HG03097 (cell line): ENCODE measurements around the gene TOX2.
"Not testable (repeated sequence)": the region's sequence is repeated elsewhere in the genome, so short reads cannot be mapped to it uniquely, and the experiment has no call there.

Experiments used
- ATAC-seq: cut with Tn5 transposase; IDR thresholded peaks from one replicate; pipeline ENCODE4 v1.9.1; 2021; ENCODE audit not compliant: unreplicated experiment, low FRiP score

TOX2 gene

DNA sequence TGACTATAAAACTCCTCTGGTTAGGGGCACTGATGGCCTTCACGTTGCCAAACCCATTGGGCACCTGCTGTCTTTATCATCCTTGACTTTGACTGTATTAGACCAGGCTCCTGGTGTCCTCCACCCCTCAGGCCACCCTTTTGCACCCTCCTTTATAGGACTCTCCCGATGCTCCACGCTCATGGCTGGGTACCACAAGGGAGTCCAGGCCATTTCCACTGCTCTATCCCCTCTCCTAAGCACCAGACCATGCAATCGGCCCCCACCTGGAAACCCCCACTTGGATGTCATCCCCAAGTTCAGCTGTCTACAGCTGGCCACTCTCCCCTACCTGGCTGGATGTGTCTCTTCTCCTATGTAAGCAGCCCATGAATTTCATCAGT lies 115.2 kb downstream of the TOX2 start:
- ATAC-seq: no peak

DNA sequence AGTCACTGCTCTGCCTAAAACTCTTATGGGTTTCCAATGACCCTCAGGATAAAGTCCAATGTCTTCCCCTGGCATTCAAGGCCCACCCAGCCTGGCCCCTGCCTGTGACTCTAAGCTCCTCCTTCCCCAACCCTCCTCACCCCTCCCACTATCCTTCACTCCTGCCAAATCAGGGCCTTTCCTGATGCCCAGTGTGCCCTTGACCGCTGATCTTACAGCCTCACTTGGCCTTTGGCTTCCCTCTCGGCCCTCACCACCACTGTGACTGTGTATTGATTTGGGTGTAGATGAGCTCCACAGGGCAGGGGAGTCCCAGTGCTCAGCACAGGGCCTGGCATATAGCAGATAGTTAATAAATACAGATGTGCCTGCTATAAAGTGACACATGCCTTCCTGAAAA lies 115.7 kb downstream of the TOX2 start:
- no peak for ATAC-seq

DNA sequence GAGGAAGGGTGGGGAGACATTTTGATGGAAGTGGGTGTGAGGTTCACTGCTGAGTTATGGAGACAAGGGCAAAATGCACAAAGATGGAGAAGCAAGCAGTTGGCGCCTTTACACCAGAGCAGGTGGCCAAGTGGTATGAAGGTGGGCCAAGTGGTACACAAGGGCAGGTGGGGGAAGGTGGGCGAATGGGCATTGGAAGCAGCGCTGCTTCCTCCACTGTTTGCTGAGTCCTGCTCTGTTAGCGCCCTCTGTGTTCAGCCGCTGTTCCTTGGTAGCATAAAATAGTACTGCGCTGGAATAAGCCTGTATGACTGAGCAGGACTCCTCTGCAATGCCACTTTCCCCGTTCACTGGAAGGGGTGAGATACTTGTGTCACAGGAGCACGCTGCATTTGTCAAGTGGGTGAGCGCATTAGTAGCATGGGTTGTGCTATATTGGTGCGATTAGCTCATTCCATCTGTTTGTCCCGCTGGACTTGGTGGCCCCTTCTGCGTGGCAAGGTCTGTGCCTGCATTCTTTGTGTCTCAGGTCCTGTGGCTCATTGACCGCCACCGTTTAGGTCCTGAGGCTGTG lies 116.4 kb downstream of the TOX2 start:
- no peak for ATAC-seq

DNA sequence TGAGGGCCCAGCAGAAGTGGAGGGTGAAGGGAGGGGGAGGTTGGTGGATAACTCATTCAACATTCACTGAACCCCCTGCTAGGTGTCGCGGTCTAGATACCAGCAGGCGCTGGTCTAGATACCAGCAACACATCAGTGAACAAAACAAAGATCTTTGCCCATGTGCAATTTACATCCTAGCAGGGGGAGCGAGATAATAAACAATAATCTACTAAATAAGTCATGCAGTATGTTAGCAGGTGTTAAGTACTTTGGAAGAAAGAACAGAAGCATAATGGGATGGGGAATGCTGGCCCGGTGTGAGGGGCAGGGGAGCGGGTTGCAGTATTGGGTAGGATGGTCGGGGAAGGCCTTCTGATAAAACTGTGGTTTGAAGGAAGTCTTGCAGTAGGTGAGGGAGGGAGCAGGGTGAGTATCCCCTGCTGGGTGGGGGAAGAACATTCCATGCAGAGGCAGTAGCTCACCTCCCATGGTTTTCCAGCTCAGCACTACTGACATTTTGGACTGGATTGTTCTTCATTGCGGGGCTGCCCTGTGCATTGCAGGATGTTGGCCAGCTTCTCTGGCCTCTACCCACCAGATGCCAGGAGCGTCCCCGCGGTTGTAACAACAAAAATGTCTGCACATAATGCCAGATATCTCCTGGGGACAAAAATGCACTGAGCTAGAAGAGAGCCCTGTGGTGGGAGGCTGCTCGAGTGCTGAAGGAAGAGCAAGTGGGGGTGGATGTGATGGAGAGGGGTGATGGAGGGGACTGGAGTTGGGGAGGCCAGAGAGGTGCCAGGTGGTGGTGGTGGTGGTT lies 117.3 kb downstream of the TOX2 start:
- ATAC-seq: no peak

DNA sequence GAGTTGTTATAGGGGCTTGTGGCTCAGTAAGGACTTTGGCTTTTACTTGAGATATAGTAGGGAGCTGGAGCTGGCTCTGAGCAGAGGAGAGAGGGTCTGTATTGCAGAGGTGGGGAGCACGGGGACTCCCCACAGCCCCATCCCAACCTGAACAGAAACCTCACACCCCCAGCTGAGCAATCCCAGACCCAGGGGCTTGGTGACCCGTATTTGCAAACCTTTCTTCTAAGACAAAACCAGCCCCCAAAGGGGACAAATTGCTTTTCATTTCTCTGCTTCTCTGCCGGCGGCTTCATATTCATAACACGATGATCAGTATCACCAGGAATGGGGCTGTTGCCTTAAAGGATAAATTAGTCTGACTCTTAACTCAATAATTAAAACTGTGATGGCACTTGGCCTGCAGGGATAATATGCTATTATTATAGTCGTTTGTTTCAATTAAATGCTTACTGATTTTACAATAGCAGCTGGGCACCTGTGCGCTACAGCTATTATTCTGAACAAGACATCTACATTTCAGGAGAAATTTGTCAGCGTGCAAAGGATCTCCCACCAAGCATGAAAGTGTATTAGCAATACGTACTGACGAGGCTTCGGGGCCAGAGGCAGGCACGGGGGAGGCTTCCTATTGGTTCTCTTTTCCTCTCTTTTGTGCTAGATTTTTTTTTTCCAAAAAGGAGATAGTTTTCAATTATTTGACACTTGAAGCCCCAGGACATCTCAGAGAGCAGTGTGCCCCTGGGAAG lies 118.1 kb downstream of the TOX2 start:
- no peak for ATAC-seq

DNA sequence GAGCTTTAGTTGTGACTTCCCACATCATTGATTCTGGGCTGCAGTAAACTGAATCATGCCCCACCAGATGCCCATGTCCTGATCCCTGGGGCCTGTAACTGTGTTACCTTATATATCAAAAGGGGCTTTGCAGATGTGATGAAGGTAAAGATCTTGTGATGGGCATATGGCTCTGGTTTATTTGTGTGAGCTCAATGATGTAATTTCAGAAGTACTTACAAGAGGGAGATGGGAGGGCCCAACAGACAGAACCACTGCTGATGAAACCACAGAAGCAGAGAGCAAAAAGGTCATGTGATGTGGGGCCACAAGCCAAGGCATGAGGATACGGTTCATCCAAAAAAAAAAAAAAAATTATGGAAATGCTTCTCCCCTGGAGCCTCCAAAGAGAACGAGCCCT lies 118.7 kb downstream of the TOX2 start:
- ATAC-seq: no peak

DNA sequence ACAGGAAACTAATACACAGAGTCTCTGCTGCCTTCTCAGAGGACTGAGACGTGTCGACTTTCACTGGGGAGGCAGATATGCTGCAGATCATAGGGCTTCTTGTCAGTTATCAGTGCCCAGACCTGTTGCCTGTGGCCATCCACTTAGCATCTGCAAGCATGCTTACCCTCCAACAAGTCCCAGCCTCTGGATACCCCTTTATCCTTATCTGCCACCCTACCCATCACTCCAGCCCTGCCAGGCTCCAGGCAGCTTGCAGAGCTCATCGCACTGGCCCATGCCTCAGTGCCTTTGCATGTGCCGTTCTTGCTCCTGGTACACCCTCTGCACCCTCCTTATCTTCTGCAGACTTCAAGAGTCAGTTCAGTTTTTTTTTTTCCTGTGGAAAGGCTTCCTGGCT lies 119.2 kb downstream of the TOX2 start:
- no peak for ATAC-seq

DNA sequence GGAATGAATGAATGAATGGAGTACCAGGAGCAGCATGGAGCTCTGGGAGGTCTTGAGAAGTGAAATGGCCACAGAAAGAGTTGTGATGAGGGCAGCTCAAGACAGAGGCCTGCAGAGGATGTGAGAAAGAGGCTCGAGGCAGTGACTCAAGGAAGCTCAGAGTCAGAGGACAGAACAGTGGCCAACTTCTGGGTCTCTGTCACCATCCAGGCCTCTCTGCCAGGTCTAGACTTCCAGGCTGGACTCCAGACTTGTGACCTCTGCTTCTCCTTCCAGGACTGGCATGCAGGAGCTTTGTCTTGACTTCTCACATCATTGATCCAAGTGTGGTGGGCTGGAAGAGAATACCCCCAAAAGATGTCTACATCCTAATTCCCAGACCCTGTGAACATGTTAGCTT lies 119.8 kb downstream of the TOX2 start:
- no peak for ATAC-seq

DNA sequence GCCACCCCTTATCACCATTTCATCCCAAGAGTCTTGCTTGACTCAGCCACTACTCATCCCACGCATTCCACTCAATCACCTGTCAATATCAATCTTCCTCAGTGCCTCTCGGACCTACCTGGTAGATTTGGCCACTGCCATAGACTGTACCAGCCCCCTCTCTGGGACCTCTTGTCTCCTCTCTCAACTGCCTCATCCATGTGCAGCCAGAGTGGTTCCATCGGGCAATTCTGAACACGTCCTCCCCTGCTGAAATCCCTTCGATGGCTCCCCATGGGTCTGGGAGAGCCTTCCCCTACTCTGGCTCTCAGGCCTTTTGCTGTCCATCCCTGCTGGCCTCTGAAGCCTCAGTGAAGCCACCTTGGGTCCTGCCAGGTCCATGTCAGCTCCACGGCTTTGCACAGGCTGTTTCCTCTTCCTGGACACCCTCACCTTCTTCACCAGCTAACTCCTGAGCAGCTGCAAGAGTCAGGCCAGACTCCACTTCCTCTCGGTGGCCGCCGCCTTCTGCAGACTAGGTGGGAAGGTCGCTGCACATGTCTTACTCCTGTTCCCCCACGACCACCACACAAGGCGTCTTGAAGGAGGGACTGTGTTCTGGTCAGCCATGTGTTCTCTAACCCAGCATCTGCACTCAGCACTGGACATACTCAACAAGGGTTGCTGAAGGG lies 120.4 kb downstream of the TOX2 start:
- no peak for ATAC-seq

DNA sequence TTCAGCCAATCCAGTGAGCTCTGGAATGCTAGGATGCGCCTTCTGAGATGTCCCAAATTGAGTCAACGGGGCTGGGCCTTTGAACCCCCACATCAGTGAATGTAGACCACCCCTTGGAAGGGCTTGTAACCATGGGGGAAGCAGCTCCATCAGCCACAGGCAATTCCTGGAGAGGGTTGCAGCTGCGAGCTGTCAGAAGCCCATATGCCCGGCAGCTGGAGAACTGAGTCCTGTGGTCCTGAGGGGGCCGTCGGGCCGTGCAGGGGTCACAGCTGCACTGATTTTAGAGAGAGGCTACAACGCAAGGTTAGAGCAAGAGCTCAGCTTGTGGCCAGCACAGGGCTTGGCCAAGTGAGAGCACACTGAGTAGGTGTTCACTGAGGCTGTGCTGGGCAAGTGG lies 121.3 kb downstream of the TOX2 start:
- ATAC-seq: no peak

DNA sequence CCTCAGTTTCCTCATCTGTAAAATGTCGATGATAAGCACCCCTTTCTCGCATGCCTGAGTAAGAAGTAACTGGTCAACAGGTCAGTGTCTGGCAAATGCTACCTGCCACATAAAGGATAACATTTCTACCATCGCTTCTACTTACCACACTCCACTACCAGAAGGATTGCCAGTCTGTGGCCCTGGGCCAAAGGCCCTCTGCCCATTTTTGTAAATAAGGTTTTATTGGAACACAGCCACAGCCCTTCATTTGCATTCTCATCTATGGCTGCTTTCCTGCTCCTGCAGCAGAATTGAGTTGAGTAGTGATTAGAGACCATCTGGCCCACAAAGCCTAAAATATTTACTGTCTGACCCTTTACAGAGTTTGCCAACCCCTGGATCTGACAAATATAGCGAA lies 121.8 kb downstream of the TOX2 start:
- ATAC-seq: no peak

DNA sequence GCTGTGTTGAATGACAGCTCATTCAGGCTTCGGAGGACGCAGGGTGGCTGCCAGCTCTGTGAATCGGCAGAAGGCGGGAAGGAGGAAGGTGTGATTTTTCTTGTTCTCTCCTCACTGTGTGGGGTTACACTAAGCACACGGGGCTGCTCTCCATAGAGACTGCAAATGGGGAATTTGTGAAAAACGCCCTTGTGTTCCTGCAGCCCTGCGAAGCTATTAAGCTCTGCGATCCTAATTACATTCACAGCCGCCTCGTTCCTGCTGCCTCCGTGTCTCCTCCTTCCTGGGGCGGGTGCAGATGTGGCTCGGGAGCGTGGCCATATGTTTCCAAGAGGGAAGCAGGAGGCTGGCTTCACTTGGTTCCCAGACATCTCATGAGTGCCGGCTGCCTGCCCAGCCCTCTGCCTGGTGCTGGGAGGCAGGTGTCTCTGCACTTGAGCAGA lies 124.0 kb downstream of the TOX2 start:
- no peak for ATAC-seq

DNA sequence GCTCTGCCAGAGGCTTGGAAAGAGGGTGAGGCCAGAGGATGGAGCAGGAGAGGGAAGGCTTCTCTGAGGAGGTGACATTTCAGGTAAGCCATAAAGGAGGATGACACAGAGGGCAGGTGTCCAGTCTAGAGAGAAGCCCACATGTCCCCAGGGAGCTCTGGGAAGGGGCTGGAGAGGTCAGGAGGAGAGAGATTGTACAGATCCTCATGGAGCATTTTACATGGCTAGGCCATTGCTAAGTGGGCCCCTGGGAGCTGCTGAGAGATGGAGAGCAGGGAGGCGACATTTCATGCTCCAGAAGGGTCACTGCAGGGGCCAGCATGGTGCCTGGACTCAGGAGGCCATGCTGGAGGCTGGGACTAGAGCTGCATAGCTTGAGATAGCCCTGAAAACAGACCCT lies 124.5 kb downstream of the TOX2 start:
- ATAC-seq: no peak

DNA sequence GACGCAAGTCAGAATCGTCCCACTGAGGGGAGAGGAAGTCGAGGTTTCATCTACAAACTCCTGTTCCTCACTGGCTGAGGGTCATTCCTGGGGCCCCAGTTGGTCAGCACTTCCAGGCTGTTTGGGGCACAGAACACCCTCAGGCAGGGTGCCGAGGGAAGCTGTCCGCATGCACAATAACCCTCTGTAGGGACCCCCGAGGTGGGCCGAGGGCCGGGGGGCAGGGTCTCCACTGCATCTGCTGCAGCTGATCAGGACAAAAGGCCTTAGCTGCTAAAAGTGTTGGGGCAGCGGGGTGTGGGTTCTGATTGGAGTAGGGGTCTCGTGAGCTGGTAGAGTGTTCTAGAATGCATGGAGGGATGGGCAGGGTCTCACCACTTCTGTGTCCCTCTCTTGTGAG lies 125.1 kb downstream of the TOX2 start:
- no peak for ATAC-seq

DNA sequence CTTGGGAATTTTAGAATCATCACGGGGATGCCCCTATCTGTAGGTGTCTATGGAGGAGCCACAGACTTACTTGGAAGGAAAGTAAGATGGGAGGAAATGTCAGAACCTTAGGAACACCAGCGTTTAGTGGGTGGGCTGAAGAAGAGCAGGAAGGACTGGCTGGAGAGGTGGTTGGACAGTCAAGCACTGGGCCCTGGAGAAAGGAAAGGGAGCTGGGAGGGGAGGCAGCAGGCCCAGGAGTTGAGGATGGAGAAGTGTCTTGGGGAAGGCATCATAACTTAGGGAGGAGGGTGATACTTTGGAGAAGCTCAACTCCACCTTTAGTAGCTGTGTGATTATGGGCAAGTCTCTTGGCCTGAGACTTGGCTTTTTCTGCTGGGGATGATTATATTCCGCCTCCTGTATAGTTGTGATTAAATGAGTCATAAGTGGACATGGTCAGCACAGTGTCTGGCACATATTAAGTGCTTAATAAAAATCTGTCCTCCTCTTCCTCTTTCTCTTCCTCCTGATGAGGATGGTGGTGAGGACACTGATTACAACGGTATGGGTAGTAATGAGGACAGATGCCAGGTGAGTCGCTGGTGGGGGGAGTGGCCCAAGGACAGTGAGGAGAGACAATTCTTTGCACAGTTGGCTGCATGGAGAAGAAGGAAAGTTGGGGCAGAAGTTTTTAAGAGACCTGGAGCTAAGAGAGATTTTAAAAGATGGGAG lies 125.7 kb downstream of the TOX2 start:
- no peak for ATAC-seq

DNA sequence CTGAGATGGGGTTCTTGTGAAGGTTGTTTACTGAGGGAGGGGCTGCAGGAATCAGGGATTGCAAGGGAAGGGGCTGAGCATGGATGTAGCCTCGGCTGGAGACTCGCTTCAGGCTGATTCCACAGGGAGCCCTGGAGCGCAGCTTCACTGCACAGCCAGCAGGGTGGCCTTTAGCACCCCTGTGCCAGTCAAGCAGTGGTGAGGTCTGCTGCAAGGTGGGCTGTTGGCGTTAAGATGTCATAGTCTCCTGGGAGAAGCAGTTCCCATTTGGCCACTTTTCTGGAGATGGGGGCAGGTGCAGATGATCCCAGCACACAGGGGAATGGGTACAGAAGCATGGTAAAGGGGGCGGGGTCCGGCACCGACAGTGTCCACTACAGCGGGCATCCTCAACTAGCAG lies 126.3 kb downstream of the TOX2 start:
- no peak for ATAC-seq

DNA sequence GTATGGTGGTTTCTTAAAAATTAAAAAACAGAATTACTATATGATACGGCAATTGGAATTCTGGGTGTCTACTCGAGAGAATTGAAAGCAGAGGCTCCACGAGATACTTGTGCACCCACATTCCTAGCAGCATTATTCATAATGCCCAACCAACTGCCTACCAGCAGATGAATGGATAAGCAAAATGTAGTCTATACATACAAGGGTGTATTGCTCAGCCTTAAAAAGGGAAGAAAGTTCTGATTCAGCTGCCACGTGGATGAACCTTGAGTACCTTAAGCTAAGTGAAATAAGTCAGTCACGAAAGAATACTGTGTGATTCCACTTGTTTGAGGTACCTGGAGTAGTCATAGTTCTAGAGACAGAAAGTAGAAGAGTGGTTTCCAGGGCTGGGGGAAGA lies 130.1 kb downstream of the TOX2 start:
- ATAC-seq: not testable (repeated sequence)

DNA sequence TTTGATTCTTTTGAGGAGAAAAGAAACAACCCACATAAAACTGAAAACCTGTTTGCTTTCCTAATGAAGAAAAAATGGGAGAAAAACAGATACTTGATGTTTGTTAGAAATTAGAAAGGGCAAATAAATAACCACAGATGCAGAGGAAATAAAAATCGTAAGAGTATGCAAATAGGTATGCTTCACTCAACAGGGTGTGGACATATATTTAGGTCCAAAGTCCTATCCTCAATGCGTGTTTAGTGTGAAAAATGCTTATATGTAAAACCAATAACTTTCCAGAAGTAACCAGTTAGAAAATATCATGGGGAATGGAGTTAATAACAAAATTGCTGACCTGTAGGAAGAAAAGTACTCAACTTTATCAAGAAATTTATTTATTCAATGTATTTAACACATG lies 135.7 kb downstream of the TOX2 start:
- no peak for ATAC-seq

DNA sequence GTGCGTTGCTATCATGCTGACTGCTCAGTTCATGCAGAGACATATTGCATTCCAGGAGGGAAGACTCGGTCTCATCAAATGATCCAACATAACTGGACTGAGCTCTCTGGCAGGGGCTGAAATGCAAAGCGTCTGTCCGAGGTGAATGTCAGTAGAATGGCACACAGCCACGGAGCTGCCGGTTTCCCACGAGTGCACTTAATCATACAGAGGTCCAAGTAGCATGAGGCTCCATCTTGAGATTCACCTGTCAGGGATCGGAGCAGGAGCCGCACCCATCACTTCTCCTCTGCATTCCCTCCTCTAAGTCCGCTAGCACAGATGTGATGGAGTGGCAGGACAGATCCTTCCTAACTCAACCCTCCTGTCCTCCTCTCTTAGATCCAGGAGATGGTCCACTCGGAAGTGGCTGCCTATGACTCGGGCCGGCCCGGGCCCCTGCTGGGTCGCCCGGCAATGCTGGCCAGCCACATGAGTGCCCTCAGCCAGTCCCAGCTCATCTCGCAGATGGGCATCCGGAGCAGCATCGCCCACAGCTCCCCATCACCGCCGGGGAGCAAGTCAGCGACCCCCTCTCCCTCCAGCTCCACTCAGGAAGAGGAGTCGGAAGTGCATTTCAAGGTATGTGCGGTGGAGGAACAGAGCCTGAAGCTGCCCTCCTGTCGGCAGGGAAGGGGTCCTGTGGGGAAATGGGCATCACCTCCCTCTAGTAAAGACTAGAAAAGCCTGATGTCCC lies 136.4 kb downstream of the TOX2 start:
- no peak for ATAC-seq

DNA sequence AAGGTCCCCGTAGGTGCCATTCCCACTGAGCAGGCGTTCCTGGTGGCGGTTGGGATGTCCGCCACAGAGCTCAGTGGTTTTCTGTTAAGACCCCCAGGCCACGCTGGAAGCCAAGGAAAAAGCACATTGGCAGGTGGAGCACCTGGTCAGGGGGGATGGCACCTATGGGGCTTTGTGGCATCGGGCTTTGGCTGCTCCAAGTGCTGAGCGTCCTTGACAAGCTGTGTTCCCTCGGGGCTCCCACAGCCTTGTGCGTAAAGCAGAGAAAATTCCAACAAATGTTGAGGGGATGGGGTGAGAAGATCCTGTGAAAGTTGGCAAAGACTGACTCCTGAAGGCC lies 137.0 kb downstream of the TOX2 start:
- no peak for ATAC-seq
